Esophagus squamous epithelium (tissue), 5 donors: ENCODE measurements around the gene EGFL8. TPM values are rescaled to one million over a fixed set of nuclear protein-coding genes. Genes with fewer than 3 reads are reported as not detected.

Source experiments
- DNase-seq: peaks from one replicate; lab custom pipeline; 2025; lab: John Stamatoyannopoulos, UW
- H3K27ac ChIP-seq, 4 donors: fragments of 200-600 bp; sonication (generic); one replicate each; pipeline ENCODE4 v1.5.1; 2016 to 2019; ENCODE audit warnings: mild to moderate bottlenecking in 1 of 4
- H3K27me3 ChIP-seq, 4 donors: fragments of 200-600 bp; sonication (generic); 1 replicate in 3 of 4; 2 replicates in 1 of 4; pipeline versions ENCODE4 v1.5.1 to v1.6.0; 2017 to 2021; ENCODE audit warnings: antibody characterized with exemption in 1 of 4
- H3K36me3 ChIP-seq, 3 donors: fragments of 200-600 bp; sonication (generic); one replicate each; pipeline ENCODE4 v1.5.1; 2016 to 2019
- H3K4me1 ChIP-seq, 3 donors: fragments of 200-600 bp; sonication (generic); one replicate each; pipeline ENCODE4 v1.5.1; 2017 to 2019
- H3K4me3 ChIP-seq, 4 donors: fragments of 200-600 bp; sonication (generic); 1 replicate in 3 of 4; 2 replicates in 1 of 4; pipeline ENCODE4 v1.5.1; 2016 to 2019; ENCODE audit warnings: mild to moderate bottlenecking in 2 of 4, moderate library complexity in 1 of 4
- H3K9me3 ChIP-seq, 3 donors: fragments of 200-600 bp; sonication (generic); one replicate each; pipeline ENCODE4 v1.5.1; 2016 to 2019
- CTCF ChIP-seq, 6 experiments: fragments of 450-650 bp in 4 of 6; fragments of 200-600 bp in 2 of 6; sonication (generic) in 2 of 6; IDR thresholded peaks; one replicate each; pipeline ENCODE4 v1.5.1; 2016 to 2019; ENCODE audit warnings: antibody characterized with exemption in 6 of 6, mild to moderate bottlenecking in 4 of 6, moderate library complexity in 4 of 6
- POLR2A ChIP-seq, 4 donors: fragments of 450-650 bp; IDR thresholded peaks; one replicate each; pipeline ENCODE4 v1.6.1; 2017; ENCODE audit warnings: antibody characterized with exemption in 4 of 4, mild to moderate bottlenecking in 4 of 4, moderate library complexity in 3 of 4
- WGBS, 2 donors: methylation state at CpG; one replicate each; pipeline ENCODE4 v1.1.5; 2018; 5-methylcytosine and 5-hydroxymethylcytosine counted together
- intact Hi-C: fragments of 100-400 bp; cut with DNase I; formaldehyde crosslinking; loops from one replicate; pipeline ENCODE4 v1.15.0; 2022
- total RNA-seq, 4 donors: library from RNA; depleted of rRNA; stranded (reverse); fragments of >200 nt; gene quantifications; one replicate each; pipeline ENCODE4 v1.1.0, GENCODE V29; 2016
- donor health status: DM: yes; HTN: yes; CAD: no.

The EGFL8 gene
- total RNA-seq, 4 donors from 2014 or later, result 4.8 to 15.1 (median 8.2) TPM

GRCh38 chr6:32149092-32149755, 15.2 kb upstream of the EGFL8 start:
- 44 to 61% methylated on average over 14 to 27 of the region's 47 CpGs for WGBS, 2 donors
- peak overlapping the region in 1 of 4 donors; percentile 30 for H3K27ac ChIP-seq
- H3K36me3 ChIP-seq, result peaks cover 0 to 11% (median 0%) of the 10 kb centered on the region in 3 donors
- peak overlapping the region; percentile 17 to 52 (median 48) for H3K4me3 ChIP-seq
- no peaks in the 10 kb centered on the region for H3K9me3 ChIP-seq
- H3K4me1 ChIP-seq, result peaks cover 10 to 61% (median 13%) of the 10 kb centered on the region in 3 donors
- TF ChIP-seq POLR2A (IDR thresholded peaks at IDR 0.05), result no peak
- TF ChIP-seq CTCF (IDR thresholded peaks at IDR 0.05), result no peak
- DNase-seq, result no peak
- peaks cover 0 to 16% (median 0%) of the 10 kb centered on the region in 4 donors for H3K27me3 ChIP-seq
- intact Hi-C loops, result no loop called here

GRCh38 chr6:32149932-32150870, 14.2 kb upstream of the EGFL8 start:
- TF ChIP-seq POLR2A (IDR thresholded peaks at IDR 0.05) (no peak), CTCF (IDR thresholded peaks at IDR 0.05) (no peak)
- Histone ChIP-seq H3K9me3 (no peaks in the 10 kb centered on the region), H3K4me3 (peak overlapping the region in 2 of 4 donors; percentile 11 to 95), H3K36me3 (peaks cover 0 to 11% (median 0%) of the 10 kb centered on the region in 3 donors), H3K27me3 (peaks cover 0 to 16% (median 0%) of the 10 kb centered on the region in 4 donors), H3K27ac (peak overlapping the region in 3 of 4 donors; percentile 7 to 93 (median 9)), H3K4me1 (peaks cover 16 to 65% (median 19%) of the 10 kb centered on the region in 3 donors)
- intact Hi-C loops, result no loop called here
- WGBS, 2 donors, result 70 to 86% methylated on average over 14 to 17 of the region's 55 CpGs
- DNase-seq, result no peak

- Histone ChIP-seq H3K4me1 (peaks cover 19 to 76% (median 26%) of the 10 kb centered on the region in 3 donors), H3K27me3 (peaks cover 0 to 16% (median 0%) of the 10 kb centered on the region in 4 donors), H3K9me3 (no peaks in the 10 kb centered on the region), H3K36me3 (peaks cover 0 to 20% (median 5%) of the 10 kb centered on the region in 3 donors), H3K4me3 (peak overlapping the region; percentile 15 to 95 (median 78)), H3K27ac (peak overlapping the region; percentile 22 to 98 (median 94))
- DNase-seq, result no peak
- TF ChIP-seq CTCF (IDR thresholded peaks at IDR 0.05) (no peak), POLR2A (IDR thresholded peaks at IDR 0.05) (no peak)
- 39 to 48% methylated on average over 7 of the region's 8 CpGs for whole genome bisulfite sequencing, 2 donors
- intact Hi-C loops, result no loop called here
Measured at GRCh38 chr6:32151181-32151862, 13.1 kb upstream of the EGFL8 start.

GRCh38 chr6:32151863-32152768, 12.3 kb upstream of the EGFL8 start, which contains the start of gene PRRT1:
PRRT1 (minus strand) TSS chr6:32151939; CDS start chr6:32151827, 112 bp downstream.
- DNase-seq, result no peak
- intact Hi-C loops, result no loop called here
- no peak for TF ChIP-seq CTCF (IDR thresholded peaks at IDR 0.05)
- no peak for TF ChIP-seq POLR2A (IDR thresholded peaks at IDR 0.05)

More at GRCh38 chr6:32151863-32152768, 12.3 kb upstream of the EGFL8 start, which contains the start of gene PRRT1:
- Histone ChIP-seq H3K27ac (peak within 1 kb of the TSS; percentile 87 to 98 (median 94)), H3K27me3 (peaks cover 0 to 16% (median 0%) of the 10 kb centered on the region in 4 donors), H3K4me1 (peaks cover 19 to 78% (median 26%) of the 10 kb centered on the region in 3 donors), H3K36me3 (peaks cover 0 to 28% (median 13%) of the 10 kb centered on the region in 3 donors), H3K9me3 (no peaks in the 10 kb centered on the region), H3K4me3 (peak within 1 kb of the TSS; percentile 61 to 95 (median 78))
- WGBS, 2 donors, result 19 to 31% methylated on average over 7 to 8 of the region's 24 CpGs
